DOHH2 (cell line): ENCODE measurements around the gene GOLGA5.
"Not testable (repeated sequence)": the region's sequence is repeated elsewhere in the genome, so short reads cannot be mapped to it uniquely, and the experiment has no call there.

Experiments used
- H3F3A ChIP-seq: fragments of 200-600 bp; sonication (generic), shearing (Covaris generic); 2 replicates; pipeline ENCODE4 v1.6.0; 2016; ENCODE audit warnings: antibody characterized with exemption, mild to moderate bottlenecking; ENCODE audit not compliant: control insufficient read depth, insufficient read depth
- H3K27ac ChIP-seq: fragments of 200-600 bp; sonication (generic); 2 replicates; pipeline ENCODE4 v1.5.1; 2014; ENCODE audit warnings: low read depth, mild to moderate bottlenecking, low read length, moderate library complexity
- H3K27me3 ChIP-seq: fragments of 200-600 bp; sonication (generic); 2 replicates; pipeline ENCODE4 v1.6.1; 2014; ENCODE audit warnings: mild to moderate bottlenecking, low read length, mixed read lengths; ENCODE audit not compliant: control insufficient read depth
- H3K36me3 ChIP-seq: fragments of 200-600 bp; sonication (generic); 2 replicates; pipeline ENCODE4 v1.6.1; 2014; ENCODE audit warnings: mild to moderate bottlenecking, low read length, moderate library complexity, mixed read lengths; ENCODE audit not compliant: control insufficient read depth
- H3K4me1 ChIP-seq: fragments of 200-600 bp; sonication (generic); 2 replicates; pipeline ENCODE4 v1.6.1; 2014; ENCODE audit warnings: mild to moderate bottlenecking, low read length, mixed read lengths; ENCODE audit not compliant: control insufficient read depth
- H3K4me2 ChIP-seq: fragments of 200-600 bp; sonication (generic); 2 replicates; pipeline ENCODE4 v1.6.0; 2014; ENCODE audit warnings: mild to moderate bottlenecking, low read length, moderate library complexity
- H3K4me3 ChIP-seq: fragments of 200-600 bp; sonication (generic); 2 replicates; pipeline ENCODE4 v1.5.1; 2014; ENCODE audit warnings: mild to moderate bottlenecking, low read length, mixed read lengths
- H3K79me2 ChIP-seq: fragments of 200-600 bp; sonication (generic); 2 replicates; pipeline ENCODE4 v1.6.1; 2014; ENCODE audit warnings: mild to moderate bottlenecking, low read length, mixed read lengths; ENCODE audit not compliant: control insufficient read depth
- H3K9me2 ChIP-seq: fragments of 200-600 bp; sonication (generic); replicated peaks from 2 replicates; pipeline ENCODE4 v1.6.1; 2014; ENCODE audit warnings: mild to moderate bottlenecking, low read length, mixed read lengths; ENCODE audit not compliant: control insufficient read depth
- H3K9me3 ChIP-seq: fragments of 200-600 bp; sonication (generic); 2 replicates; pipeline ENCODE4 v1.6.1; 2014; ENCODE audit warnings: antibody characterized with exemption, low read length, mixed read lengths; ENCODE audit not compliant: control insufficient read depth, insufficient read depth
- H4K20me1 ChIP-seq: fragments of 200-600 bp; sonication (generic); 2 replicates; pipeline ENCODE4 v1.6.0; 2014; ENCODE audit warnings: low read depth, mild to moderate bottlenecking, antibody characterized with exemption, low read length, moderate library complexity; ENCODE audit not compliant: control insufficient read depth, insufficient read depth
- EZH2phosphoT487 ChIP-seq: fragments of 200-600 bp; sonication (generic); IDR thresholded peaks from 2 replicates; pipeline ENCODE4 v1.6.1; 2017; ENCODE audit warnings: borderline replicate concordance, mild to moderate bottlenecking, antibody characterized with exemption, low read length, moderate library complexity, mixed read lengths
- TF ChIP-seq, protein P1 (sequence below): fragments of 200-600 bp; sonication (generic); IDR thresholded peaks from one replicate; pipeline ENCODE4 v1.5.1; 2014; ENCODE audit warnings: antibody characterized with exemption, mild to moderate bottlenecking, low read depth, low read length; ENCODE audit not compliant: poor library complexity, severe bottlenecking

Gene GOLGA5

DNA sequence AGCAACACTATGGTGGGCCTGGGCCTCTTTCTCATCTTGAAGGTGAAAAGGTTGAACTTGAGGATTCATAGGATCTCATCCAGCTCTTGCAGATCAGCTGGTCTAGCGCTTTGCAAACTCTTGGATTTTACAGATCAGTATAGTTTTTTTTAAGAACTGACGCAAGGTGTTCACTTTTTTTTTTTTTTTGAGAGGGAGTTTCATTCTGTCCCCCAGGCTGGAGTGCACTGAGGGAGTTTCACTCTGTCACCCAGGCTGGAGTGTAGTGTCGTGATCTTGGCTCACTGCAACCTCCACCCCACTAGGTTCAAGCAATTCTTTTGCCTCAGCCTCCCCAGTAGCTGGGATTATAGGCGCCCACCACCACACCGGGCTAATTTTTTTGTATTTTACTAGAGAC is 25.3 kb upstream of the GOLGA5 start:
- H3F3A ChIP-seq = no peaks in the 10 kb centered on the region
- no peaks in the 10 kb centered on the region for H4K20me1 ChIP-seq
- no peak for TF ChIP-seq EZH2phosphoT487
- TF ChIP-seq, protein P1, sequence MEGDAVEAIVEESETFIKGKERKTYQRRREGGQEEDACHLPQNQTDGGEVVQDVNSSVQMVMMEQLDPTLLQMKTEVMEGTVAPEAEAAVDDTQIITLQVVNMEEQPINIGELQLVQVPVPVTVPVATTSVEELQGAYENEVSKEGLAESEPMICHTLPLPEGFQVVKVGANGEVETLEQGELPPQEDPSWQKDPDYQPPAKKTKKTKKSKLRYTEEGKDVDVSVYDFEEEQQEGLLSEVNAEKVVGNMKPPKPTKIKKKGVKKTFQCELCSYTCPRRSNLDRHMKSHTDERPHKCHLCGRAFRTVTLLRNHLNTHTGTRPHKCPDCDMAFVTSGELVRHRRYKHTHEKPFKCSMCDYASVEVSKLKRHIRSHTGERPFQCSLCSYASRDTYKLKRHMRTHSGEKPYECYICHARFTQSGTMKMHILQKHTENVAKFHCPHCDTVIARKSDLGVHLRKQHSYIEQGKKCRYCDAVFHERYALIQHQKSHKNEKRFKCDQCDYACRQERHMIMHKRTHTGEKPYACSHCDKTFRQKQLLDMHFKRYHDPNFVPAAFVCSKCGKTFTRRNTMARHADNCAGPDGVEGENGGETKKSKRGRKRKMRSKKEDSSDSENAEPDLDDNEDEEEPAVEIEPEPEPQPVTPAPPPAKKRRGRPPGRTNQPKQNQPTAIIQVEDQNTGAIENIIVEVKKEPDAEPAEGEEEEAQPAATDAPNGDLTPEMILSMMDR = no peak
- no peak overlapping the region for H3K27ac ChIP-seq
- H3K36me3 ChIP-seq = no peaks in the 10 kb centered on the region
- no peak overlapping the region for H3K4me3 ChIP-seq
- H3K27me3 ChIP-seq = peaks cover 4% of the 10 kb centered on the region; the same call in 1 of the 2 replicates
- no peaks in the 10 kb centered on the region; the same call in 1 of the 2 replicates for H3K9me2 ChIP-seq
- no peaks in the 10 kb centered on the region for H3K9me3 ChIP-seq
- H3K4me2 ChIP-seq = no peak overlapping the region
- no peaks in the 10 kb centered on the region for H3K4me1 ChIP-seq
- no peaks in the 10 kb centered on the region for H3K79me2 ChIP-seq

DNA sequence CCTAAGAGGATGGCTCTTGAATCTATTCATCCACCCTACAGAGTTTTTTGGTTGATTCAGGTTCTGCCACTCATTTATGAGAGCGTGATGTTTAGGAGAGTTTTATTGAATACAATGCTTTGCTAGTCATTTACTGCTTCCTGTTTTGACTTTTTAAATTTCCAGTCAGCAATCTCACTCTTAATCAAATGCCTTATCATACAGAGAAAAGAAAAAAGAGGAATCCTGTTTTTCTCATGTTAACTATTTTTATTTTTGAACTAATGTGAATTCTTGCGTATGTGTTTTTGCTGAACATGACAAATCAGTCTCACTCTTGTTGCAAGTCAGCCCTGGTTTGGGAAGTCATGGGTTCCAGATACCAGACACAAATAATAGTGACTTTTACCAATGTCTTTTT is 23.6 kb upstream of the GOLGA5 start:
- H3K4me2 ChIP-seq = no peak overlapping the region

DNA sequence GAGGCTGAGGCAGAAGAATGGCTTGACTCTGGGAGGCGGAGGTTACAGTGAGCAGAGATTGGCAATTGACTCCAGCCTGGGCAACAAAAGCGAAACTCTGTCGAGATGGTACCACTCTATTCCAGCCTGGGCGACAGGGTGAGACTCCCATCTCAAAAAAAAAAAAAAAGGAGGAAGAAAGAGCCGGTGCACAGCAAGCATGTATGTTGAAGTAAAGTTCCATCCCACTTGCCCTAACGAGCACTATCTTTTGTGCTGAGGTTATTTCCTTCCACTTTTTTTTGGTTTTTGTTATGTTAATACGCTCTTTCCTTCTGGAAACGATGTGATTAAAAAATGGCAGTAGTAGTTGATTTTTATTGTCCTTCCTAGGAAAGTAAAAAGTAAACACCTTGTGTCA is 19.5 kb upstream of the GOLGA5 start:
- no peak overlapping the region for H3K27ac ChIP-seq
- no peaks in the 10 kb centered on the region for H3K36me3 ChIP-seq
- H3K9me3 ChIP-seq = no peaks in the 10 kb centered on the region
- H3K79me2 ChIP-seq = no peaks in the 10 kb centered on the region
- H4K20me1 ChIP-seq = no peaks in the 10 kb centered on the region
- TF ChIP-seq, protein P1 = no peak
- TF ChIP-seq EZH2phosphoT487 = no peak
- no peaks in the 10 kb centered on the region for H3K4me1 ChIP-seq
- no peaks in the 10 kb centered on the region for H3F3A ChIP-seq
- no peak overlapping the region for H3K4me3 ChIP-seq
- peaks cover 4% of the 10 kb centered on the region; the same call in 1 of the 2 replicates for H3K27me3 ChIP-seq
- no peaks in the 10 kb centered on the region; the same call in 1 of the 2 replicates for H3K9me2 ChIP-seq
- no peak overlapping the region for H3K4me2 ChIP-seq

More for the DNA sequence above, 23.6 kb upstream of the GOLGA5 start:
- Histone ChIP-seq H3K27me3 (peaks cover 4% of the 10 kb centered on the region; the same call in 1 of the 2 replicates), H3K9me3 (no peaks in the 10 kb centered on the region), H4K20me1 (no peaks in the 10 kb centered on the region), H3K79me2 (no peaks in the 10 kb centered on the region), H3K36me3 (no peaks in the 10 kb centered on the region), H3K4me1 (no peaks in the 10 kb centered on the region), H3K9me2 (no peaks in the 10 kb centered on the region; the same call in 1 of the 2 replicates), H3F3A (no peaks in the 10 kb centered on the region), H3K4me3 (no peak overlapping the region), H3K27ac (no peak overlapping the region)
- TF ChIP-seq, protein P1 = no peak
- no peak for TF ChIP-seq EZH2phosphoT487

DNA sequence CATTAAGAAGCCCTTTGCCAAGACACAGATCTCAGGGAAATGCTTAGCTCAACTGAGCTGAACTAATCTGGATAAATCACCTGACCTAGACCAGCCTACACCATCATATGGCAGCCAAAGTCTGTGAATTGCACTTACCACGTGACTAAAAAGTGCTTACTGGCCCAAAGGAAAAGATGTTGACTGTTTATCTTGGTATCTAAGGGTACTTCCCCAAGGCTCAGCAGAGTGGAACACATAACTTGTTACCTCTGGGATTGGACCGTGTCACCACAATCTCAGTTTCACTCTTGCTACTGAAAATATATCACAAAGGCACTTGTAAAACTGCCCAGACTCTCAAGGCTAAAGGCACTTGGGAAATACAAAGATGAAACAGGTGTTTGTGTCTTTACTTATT is 18.8 kb upstream of the GOLGA5 start:
- H3K9me2 ChIP-seq, H3K79me2 ChIP-seq, H3K36me3 ChIP-seq, H3K9me3 ChIP-seq, H3F3A ChIP-seq, H3K4me2 ChIP-seq, H3K4me1 ChIP-seq, H3K27ac ChIP-seq, H4K20me1 ChIP-seq, H3K27me3 ChIP-seq, H3K4me3 ChIP-seq: not testable (repeated sequence)

DNA sequence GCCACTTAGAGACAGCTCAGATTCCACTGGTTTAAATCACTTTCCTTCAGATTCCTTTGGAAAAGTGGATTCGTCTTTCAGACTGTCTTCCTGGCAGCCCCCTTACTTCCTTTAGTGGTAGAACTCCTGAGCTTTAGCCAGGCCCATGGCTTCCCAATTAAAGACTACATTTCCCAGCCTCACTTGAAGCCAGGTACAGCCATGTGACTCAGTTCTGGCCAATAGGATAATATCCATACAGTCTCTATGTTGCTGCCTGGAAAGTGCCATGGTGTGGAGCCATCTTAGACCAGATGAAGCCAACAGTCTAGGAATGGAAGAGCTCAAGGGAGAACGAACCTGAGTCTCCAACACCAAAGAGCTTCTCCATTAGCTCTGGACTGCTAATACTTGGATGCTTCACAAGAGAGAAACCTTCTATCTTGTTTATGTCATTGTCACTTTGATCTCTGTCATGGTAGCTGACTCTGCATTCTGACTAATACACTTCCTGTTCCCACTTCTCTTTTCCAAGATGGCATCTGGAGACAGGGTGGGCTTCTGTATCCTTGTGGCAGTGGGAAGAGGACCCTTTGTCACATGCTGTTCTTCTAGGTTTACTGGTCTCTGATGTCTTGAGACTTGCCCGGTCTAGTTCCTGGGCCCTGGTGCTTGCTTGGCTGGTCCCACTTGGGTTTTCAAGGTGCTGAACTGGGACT is 15.1 kb upstream of the GOLGA5 start:
- H3K9me3 ChIP-seq, H3K4me1 ChIP-seq: not testable (repeated sequence)

More for the DNA sequence above, 15.1 kb upstream of the GOLGA5 start:
- H3K4me3 ChIP-seq, H3K4me2 ChIP-seq, H3K27me3 ChIP-seq, H3K9me2 ChIP-seq, H3F3A ChIP-seq, H3K27ac ChIP-seq, H4K20me1 ChIP-seq, H3K79me2 ChIP-seq, H3K36me3 ChIP-seq: not testable (repeated sequence)
